Fibroblast of the aortic adventitia (primary cell): ENCODE measurements around the gene SARM1. TPM values are rescaled to one million over a fixed set of nuclear protein-coding genes. Genes with fewer than 3 reads are reported as not detected.

Source experiments
- DNase-seq: peaks from one replicate; pipeline ENCODE4 v3.0.0-alpha.2; 2010; ENCODE audit warnings: low read depth
- H3K4me3 ChIP-seq: 2 replicates; pipeline ENCODE4 v1.5.1; 2011; ENCODE audit warnings: low read depth, mild to moderate bottlenecking, control low read depth, low read length, moderate library complexity
- CTCF ChIP-seq: IDR thresholded peaks from 2 replicates; pipeline ENCODE4 v1.5.1; 2011; ENCODE audit warnings: mild to moderate bottlenecking, low read length, control low read depth, inconsistent platforms; ENCODE audit not compliant: insufficient read depth
- total RNA-seq: library from RNA; depleted of rRNA; stranded (reverse); fragments of >200 nt; gene quantifications from 2 replicates; pipeline ENCODE4 v1.2.3, GENCODE V29; 2012; ENCODE audit warnings: low replicate concordance

The SARM1 gene
- total RNA-seq, 1 donor = 9.0 TPM

- no peak for TF ChIP-seq CTCF
- peak; percentile 28 for DNase-seq
Observed at GRCh38 chr17:28327709-28328108, 43.8 kb upstream of the SARM1 start.

GRCh38 chr17:28328325-28328724 lies 43.2 kb upstream of the SARM1 start:
- no peak overlapping the region for H3K4me3 ChIP-seq
- no peak for DNase-seq
- no peak for TF ChIP-seq CTCF

More at GRCh38 chr17:28327709-28328108, 43.8 kb upstream of the SARM1 start:
- no peak overlapping the region for H3K4me3 ChIP-seq

GRCh38 chr17:28330671-28331070 lies 40.8 kb upstream of the SARM1 start:
- DNase-seq = no peak
- no peak overlapping the region for H3K4me3 ChIP-seq
- no peak for TF ChIP-seq CTCF

GRCh38 chr17:28331891-28332420 lies 39.5 kb upstream of the SARM1 start:
- no peak overlapping the region for H3K4me3 ChIP-seq
- no peak for TF ChIP-seq CTCF
- no peak for DNase-seq

- TF ChIP-seq CTCF = no peak
- DNase-seq = no peak
- no peak overlapping the region for H3K4me3 ChIP-seq
Observed at GRCh38 chr17:28333083-28333746, 38.3 kb upstream of the SARM1 start.

- H3K4me3 ChIP-seq = peak overlapping the region; percentile 95
- TF ChIP-seq CTCF = no peak
- DNase-seq = peak; percentile 28
Observed at GRCh38 chr17:28334171-28334570, 37.3 kb upstream of the SARM1 start.
